ENCODE results near the gene UBE2I.

- TF ChIP-seq CTCF (conservative IDR thresholded peaks at IDR 0.05; ENCODE audit: low read depth, low read length): no peak
- TF ChIP-seq EZH2 (IDR thresholded peaks at IDR 0.05; ENCODE audit: low read length, unreplicated experiment): no peak
These were observed at the start of gene UBE2I for GRCh38 chr16:1308977-1309885.

All from PC-3 (cell line).